ENCODE measurements around the gene CCDC54. TPM values are rescaled to one million over a fixed set of nuclear protein-coding genes. Genes with fewer than 3 reads are reported as not detected.

CCDC54 gene
- total RNA-seq, 2 experiments from 2014 or later: not detected

- Histone ChIP-seq H3K36me3 (ENCODE audit: insufficient read depth, low read length) (no peaks in the 10 kb centered on the region), H3K27ac (ENCODE audit: low read depth in 1 of 2, low read length in 2 of 2) (no peak overlapping the region), H3K4me3 (ENCODE audit: low read length) (no peak overlapping the region), H3K9me3 (ENCODE audit: control insufficient read depth in 1 of 2, insufficient read depth in 1 of 2, low read length in 2 of 2) (peaks cover 8 to 16% of the 10 kb centered on the region in 2 experiments), H3K27me3 (ENCODE audit: control insufficient read depth in 1 of 2, insufficient read depth in 2 of 2, low read length in 2 of 2) (no peaks in the 10 kb centered on the region), H3K4me1 (ENCODE audit: insufficient read depth, low read length) (no peaks in the 10 kb centered on the region)
- no peaks in the 10 kb centered on the region for H3K36me3 Mint-ChIP-seq (ENCODE audit: low read depth)
- no peak overlapping the region for H3K27ac Mint-ChIP-seq
- H3K4me3 Mint-ChIP-seq: no peak overlapping the region
- ChIA-PET CTCF (interaction anchor here (2.5 kb wide), 1 partner anchor 20 kb away, joined by 8 read pairs; no protein-coding TSS in a partner anchor), POLR2A (no interaction called here)
- ATAC-seq (ENCODE audit: poor library complexity) (no peak), DNase-seq (no peak)
- no peak for TF ChIP-seq CTCF (IDR thresholded peaks at IDR 0.05)
- peaks cover 3% of the 10 kb centered on the region for H3K9me3 Mint-ChIP-seq
- no peaks in the 10 kb centered on the region for H3K27me3 Mint-ChIP-seq
- H3K4me1 Mint-ChIP-seq (ENCODE audit: low read depth): peaks cover 7% of the 10 kb centered on the region
- intact Hi-C loops (cut with DNase I, micrococcal nuclease): no loop called here
These were observed 32.1 kb downstream of the CCDC54 start for GRCh38 chr3:107409365-107409764.

GRCh38 chr3:107410606-107411005 lies 33.4 kb downstream of the CCDC54 start:
- CTCF ChIA-PET: interaction anchor here (2.5 kb wide), 1 partner anchor 19 kb away, joined by 8 read pairs; no protein-coding TSS in a partner anchor
- Histone ChIP-seq H3K36me3 (ENCODE audit: insufficient read depth, low read length) (no peaks in the 10 kb centered on the region), H3K27ac (ENCODE audit: low read depth in 1 of 2, low read length in 2 of 2) (no peak overlapping the region), H3K9me3 (ENCODE audit: control insufficient read depth in 1 of 2, insufficient read depth in 1 of 2, low read length in 2 of 2) (peaks cover 8 to 16% of the 10 kb centered on the region in 2 experiments), H3K4me1 (ENCODE audit: insufficient read depth, low read length) (no peaks in the 10 kb centered on the region), H3K27me3 (ENCODE audit: control insufficient read depth in 1 of 2, insufficient read depth in 2 of 2, low read length in 2 of 2) (no peaks in the 10 kb centered on the region), H3K4me3 (ENCODE audit: low read length) (no peak overlapping the region)
- no peak for DNase-seq
- Mint-ChIP-seq H3K4me1 (ENCODE audit: low read depth) (peaks cover 9% of the 10 kb centered on the region), H3K27ac (no peak overlapping the region), H3K9me3 (peaks cover 3% of the 10 kb centered on the region), H3K36me3 (ENCODE audit: low read depth) (no peaks in the 10 kb centered on the region), H3K27me3 (no peaks in the 10 kb centered on the region), H3K4me3 (no peak overlapping the region)
- no peak for ATAC-seq (ENCODE audit: poor library complexity)
- no peak for TF ChIP-seq CTCF (IDR thresholded peaks at IDR 0.05)
- intact Hi-C loops (cut with DNase I, micrococcal nuclease): no loop called here
- POLR2A ChIA-PET: no interaction called here

- peaks cover 9% of the 10 kb centered on the region for H3K4me1 Mint-ChIP-seq (ENCODE audit: low read depth)
- H3K27ac Mint-ChIP-seq: no peak overlapping the region
- no peaks in the 10 kb centered on the region for H3K36me3 ChIP-seq (ENCODE audit: insufficient read depth, low read length)
- no peaks in the 10 kb centered on the region for H3K36me3 Mint-ChIP-seq (ENCODE audit: low read depth)
- TF ChIP-seq CTCF (IDR thresholded peaks at IDR 0.05): no peak
- CTCF ChIA-PET: interaction anchor here (2.5 kb wide), 1 partner anchor 18 kb away, joined by 8 read pairs; no protein-coding TSS in a partner anchor
- DNase-seq (no peak), ATAC-seq (ENCODE audit: poor library complexity) (no peak)
- H3K9me3 ChIP-seq (ENCODE audit: control insufficient read depth in 1 of 2, insufficient read depth in 1 of 2, low read length in 2 of 2): peaks cover 8 to 16% of the 10 kb centered on the region in 2 experiments
- no peak overlapping the region for H3K27ac ChIP-seq (ENCODE audit: low read depth in 1 of 2, low read length in 2 of 2)
- intact Hi-C loops (cut with DNase I, micrococcal nuclease): no loop called here
- H3K4me3 Mint-ChIP-seq: no peak overlapping the region
- H3K9me3 Mint-ChIP-seq: peaks cover 3% of the 10 kb centered on the region
- no peak overlapping the region for H3K4me3 ChIP-seq (ENCODE audit: low read length)
- no peaks in the 10 kb centered on the region for H3K27me3 ChIP-seq (ENCODE audit: control insufficient read depth in 1 of 2, insufficient read depth in 2 of 2, low read length in 2 of 2)
- H3K4me1 ChIP-seq (ENCODE audit: insufficient read depth, low read length): no peaks in the 10 kb centered on the region
- H3K27me3 Mint-ChIP-seq: no peaks in the 10 kb centered on the region
- POLR2A ChIA-PET: no interaction called here
These were observed 33.8 kb downstream of the CCDC54 start for GRCh38 chr3:107411056-107411455.

All from CD4-positive, alpha-beta T cell (primary cell).